HG02885 (cell line): ENCODE data around the gene GTF2H2C_2.
"Not testable (repeated sequence)": the region's sequence is repeated elsewhere in the genome, so short reads cannot be mapped to it uniquely, and the experiment has no call there.

ENCODE experiments used
- ATAC-seq: cut with Tn5 transposase; IDR thresholded peaks from one replicate; pipeline ENCODE4 v1.9.1; 2021; ENCODE audit warnings: mild to moderate bottlenecking; ENCODE audit not compliant: unreplicated experiment, poor library complexity

The GTF2H2C_2 gene

DNA sequence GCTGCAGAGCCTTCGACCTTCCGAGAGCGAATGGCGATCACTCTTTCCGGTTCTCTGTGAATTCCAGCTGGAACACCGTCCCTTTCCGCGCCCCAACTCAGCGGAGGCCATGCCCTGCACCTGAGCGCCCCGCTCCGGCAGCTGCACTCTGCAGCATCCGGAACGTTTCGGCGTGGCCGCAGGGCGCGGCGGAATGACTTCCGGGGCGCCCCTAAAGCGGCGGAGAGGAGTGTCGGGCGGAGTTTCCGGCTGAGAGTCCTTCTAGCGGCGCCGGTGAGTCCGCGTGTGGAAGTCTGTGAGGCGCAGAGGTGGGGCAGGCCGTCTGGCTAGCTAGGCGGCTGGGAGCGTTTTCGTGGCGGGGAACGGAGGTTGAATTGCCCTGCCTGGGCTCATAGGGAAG lies at the start of gene GTF2H2C_2:
Gene GTF2H2C_2 (plus strand): TSS at position 252 of the 400 bp plus-strand sequence.
- peak; percentile 98 for ATAC-seq

DNA sequence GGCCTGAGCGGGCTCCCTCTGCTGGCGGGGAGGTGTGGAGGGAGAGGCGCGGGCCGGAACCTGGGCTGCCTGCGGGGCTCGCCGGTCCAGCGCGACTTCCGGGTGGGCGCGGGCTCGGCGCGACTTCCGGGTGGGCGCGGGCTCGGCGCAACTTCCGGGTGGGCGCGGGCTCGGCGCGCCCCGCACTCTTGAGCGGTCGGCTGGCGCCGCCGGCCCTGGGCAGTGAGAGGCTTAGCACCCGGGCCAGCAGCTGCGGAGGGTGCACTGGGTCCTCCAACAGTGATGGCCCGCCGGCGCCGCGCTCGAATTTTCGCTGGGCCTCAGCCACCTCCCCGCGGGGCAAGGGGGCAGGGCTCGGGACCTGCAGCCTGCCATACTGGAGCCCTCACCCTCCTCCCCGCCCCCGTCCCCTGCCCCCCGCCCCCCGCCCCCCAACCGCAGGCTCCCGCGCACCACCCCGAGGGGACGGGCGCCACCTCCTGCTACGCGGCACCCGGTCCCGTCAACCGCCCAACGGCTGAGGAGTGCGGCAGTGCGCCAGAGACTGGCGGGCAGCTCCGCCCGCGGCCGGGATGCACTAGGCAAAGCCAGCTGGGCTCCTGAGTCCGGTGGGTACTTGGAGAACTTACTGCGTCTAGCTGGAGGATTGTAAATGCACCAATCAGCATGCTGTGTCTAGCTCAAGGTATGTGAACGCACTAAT lies 14.0 kb upstream of the GTF2H2C_2 start:
- ATAC-seq: not testable (repeated sequence)

DNA sequence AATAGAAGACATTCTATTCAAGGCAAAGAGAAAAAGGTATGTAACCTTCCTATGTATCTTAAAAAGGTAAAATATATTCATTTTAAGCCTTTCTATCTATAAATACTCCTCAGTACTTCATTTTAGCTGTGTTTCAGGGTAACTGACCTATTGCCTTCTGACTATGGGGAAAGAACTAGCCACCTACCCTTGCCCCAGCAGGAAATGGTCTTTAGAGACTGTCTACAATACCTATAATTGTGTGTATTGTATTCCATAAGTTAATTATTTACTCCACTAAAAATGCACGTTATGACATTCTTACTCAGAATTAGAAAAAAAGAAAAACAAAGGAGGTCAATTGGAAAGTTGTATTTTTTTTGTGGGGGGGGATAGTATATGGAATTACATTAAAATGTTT lies 6.2 kb downstream of the GTF2H2C_2 start:
- ATAC-seq: not testable (repeated sequence)

DNA sequence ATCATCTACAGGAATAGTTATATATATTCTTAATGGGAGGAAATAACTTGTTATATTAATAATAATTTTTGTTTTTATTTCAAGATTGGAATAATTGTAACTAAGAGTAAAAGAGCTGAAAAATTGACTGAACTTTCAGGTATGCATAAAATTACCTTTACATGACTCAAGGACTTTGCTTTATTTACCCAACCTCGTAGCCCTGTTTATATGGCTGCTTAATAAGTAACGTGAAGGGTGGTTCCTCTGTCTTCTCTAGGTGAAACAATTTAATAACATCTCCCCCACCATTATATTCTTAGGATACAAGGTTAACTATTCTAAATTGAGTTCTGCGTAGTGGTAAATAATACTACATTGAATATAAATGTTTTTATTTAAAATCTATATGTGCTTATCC lies 8.0 kb downstream of the GTF2H2C_2 start:
- ATAC-seq: not testable (repeated sequence)

DNA sequence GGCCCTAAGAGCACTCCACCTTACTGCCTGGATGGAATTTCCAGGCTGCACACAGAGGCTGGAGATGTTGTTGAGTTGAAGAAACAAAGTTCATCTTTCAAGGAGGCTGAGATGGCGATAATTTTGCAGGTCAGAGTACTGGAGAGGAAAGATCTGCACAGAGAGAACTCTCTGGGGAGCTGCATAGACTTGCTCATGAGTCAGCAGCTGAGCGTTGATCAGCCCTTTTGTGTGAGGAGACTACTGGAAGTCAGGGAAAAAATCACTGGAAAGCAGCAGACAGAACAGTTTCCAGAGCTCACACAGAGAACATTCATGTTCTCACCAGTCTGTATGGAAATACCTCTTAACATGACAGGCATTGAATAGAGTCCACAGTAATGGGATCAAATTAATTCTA lies 23.4 kb downstream of the GTF2H2C_2 start:
- not testable (repeated sequence) for ATAC-seq

DNA sequence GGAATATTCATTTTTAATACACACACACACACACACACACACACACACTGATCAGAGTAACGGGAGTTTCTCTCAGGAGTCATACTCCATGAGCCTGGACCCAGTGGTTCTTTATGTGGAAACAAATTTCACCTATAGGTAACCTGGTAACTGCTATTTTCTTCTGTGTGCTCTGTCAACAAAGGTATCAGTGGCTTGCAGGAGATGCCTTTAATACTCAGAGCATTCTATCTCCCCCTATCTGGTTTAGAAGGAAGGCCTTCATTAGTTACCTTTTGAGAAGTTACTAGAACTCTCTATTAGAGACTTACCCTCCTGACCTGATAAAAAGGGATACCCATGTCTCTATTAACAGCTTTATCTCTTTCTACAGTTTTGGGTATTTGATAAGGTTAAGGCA lies 34.4 kb downstream of the GTF2H2C_2 start:
- ATAC-seq: not testable (repeated sequence)

DNA sequence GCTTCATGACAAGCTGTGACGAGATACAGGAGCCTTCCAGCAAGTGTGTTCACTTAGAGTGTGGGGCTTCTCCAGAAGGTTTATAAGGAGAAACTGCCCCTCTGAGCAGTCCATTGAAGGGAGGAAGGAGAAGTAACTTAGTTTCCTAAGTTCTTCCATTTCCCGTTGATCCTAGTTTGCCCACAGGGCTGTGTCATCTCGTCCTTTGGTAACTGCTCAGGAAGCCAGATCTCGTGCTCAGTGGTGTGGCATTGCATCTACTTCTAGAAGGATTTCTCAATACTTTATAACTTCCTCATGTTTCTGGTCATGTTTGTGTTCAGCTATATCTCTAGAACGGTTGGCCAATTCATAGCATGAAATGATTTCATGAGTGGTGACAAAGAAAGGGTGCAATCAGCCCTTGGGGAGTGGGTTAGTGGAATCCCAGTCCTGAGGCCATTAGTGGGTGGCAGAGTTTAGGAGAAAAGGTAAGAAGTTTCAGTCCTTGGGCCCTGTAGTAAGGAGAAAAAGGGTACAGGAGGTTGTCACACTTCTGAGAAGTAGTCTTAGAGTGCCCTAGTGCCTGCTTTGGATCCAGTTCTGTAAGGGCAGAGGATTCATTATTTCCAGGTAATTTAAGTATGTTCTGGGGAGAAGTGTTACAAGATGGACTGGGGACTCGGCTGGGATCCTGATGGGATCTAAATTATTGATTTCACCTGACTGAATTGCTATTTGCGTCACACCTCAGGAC lies 36.2 kb downstream of the GTF2H2C_2 start:
- not testable (repeated sequence) for ATAC-seq

DNA sequence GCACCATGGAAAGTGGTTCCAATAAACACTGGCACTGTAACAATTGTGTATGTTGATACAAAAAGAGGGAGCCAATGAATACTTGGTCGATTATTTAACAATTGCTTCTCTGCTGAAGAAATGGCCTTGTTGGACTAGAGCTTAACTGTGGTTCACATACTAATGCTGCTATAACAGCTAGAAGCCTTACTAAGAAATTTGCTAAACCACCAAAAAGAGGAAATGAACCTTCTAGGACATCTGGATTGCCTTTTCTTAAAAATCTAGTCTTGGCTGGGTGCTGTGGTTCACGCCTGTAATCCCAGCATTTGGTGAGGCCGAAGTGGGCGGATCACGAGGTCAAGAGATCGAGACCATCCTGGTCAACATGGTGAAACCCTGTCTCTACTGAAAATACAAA lies 41.9 kb downstream of the GTF2H2C_2 start:
- ATAC-seq: peak; percentile 95

DNA sequence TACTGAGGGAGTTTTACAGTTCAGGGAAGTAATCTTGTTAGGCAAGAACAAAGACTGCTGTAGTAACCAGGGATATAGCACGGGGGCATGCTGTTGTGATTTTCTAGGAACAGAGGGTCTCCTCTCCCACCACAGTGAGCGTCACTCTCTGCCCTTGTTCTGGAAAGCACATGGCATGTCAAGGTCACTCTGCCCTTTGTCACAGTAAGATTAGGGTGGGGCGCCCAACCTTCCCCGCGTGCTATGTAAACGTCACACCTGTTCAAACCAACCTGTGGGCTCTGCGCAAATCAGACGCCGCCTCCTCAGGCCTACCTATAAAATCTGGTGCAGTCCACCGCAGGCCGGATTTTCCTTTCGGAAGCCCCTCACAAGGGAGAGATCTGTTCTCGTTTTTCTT lies 44.0 kb downstream of the GTF2H2C_2 start:
- ATAC-seq: not testable (repeated sequence)

DNA sequence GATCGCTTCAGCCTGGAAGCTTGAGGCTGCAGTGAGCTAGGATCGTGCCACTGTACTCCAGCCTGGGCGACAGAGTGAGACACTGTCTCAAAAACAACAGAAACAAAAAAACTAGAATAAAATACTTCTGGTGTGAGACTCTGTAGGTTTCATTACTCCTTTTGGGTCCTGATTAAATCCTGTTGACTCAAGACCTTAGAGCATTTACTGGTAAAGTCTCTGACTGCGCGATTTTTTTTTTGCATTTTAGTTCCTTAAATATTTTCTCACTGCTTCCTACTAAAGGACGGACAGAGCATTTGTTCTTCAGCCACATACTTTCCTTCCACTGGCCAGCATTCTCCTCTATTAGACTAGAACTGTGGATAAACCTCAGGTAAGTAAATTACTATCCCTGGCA lies 46.8 kb downstream of the GTF2H2C_2 start:
- ATAC-seq: not testable (repeated sequence)

DNA sequence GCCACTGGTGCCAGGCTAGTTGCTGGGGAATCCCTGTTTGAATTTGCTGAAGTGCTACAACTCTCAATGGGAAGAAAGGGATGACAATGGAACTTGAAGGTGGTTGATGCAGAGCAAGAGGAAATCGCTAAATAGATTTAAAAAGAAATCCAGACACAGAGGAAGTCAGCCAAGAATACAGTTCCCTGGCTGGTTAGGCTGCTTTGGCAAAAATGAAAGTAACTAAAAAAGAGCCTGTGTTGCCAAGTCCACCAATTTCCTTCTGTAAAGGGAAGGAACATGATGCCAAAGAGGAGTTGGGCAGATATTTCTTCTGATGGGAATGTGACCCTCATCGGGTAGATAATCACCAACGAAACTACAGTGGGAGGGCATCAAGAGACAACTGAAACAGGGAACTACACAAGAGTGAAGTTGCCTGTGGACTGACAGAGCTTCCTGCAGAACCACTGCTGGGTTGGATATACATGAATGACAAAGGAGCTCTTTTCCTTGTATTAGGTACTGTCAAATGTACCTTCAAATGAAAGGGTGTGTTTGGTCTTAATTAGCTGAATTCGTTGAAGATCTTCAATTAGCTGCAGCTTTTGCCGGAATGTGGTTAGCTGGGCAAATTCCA lies 49.0 kb downstream of the GTF2H2C_2 start:
- ATAC-seq: not testable (repeated sequence)

DNA sequence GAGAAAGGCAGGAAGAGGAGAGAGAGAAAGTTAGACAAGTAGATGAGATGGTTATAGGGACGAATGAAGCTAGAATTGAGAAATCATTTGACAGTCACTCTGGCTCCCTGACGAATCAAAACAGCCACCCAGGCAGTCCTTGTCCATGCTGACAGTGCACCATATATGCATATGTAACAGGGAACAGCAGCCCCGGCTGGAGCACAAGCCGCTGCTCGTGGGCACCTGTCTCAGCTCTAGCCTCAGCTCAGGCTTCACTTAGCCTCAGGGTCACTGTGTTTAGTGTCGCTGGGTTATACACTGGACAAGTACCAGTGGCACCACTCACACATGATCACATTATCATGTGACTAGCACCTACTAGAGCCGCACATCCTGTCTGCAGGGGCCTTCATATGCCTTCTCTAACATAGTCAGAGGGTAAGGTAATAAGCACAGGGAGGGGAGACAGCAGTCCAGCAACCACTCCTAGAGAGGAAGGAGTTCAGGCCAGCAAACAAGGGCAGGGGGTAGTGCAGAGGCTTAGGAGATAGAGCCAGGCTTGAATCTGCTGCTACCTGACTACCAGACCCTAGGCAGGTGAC lies 54.9 kb downstream of the GTF2H2C_2 start:
- ATAC-seq: not testable (repeated sequence)
